Measurements from ENCODE around the gene SLC10A3.

SLC10A3 gene

DNA sequence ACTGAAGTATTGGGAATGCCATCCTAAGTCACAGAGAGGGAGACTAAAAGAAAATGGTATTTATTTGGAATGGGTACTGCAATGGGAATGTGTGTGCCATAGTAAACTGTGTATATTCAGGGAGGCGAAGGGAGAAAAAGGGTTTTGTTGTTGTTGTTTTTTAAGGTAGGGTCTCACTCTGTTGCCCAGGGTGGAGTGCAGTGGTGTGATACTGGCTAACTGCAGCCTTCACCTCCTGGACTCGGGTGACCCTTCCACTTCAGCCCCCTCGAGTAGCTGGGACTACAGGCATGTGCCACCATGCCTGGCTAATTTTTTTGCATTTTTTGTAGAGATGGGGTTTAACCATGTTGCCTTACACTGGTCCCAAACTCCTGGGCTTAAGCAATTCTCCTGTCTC is 4.3 kb upstream of the SLC10A3 start:
- H3K4me3 ChIP-seq (ENCODE audit: low read depth, low read length): no peak overlapping the region
- TF ChIP-seq, protein P1, sequence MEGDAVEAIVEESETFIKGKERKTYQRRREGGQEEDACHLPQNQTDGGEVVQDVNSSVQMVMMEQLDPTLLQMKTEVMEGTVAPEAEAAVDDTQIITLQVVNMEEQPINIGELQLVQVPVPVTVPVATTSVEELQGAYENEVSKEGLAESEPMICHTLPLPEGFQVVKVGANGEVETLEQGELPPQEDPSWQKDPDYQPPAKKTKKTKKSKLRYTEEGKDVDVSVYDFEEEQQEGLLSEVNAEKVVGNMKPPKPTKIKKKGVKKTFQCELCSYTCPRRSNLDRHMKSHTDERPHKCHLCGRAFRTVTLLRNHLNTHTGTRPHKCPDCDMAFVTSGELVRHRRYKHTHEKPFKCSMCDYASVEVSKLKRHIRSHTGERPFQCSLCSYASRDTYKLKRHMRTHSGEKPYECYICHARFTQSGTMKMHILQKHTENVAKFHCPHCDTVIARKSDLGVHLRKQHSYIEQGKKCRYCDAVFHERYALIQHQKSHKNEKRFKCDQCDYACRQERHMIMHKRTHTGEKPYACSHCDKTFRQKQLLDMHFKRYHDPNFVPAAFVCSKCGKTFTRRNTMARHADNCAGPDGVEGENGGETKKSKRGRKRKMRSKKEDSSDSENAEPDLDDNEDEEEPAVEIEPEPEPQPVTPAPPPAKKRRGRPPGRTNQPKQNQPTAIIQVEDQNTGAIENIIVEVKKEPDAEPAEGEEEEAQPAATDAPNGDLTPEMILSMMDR (IDR thresholded peaks at IDR 0.05; ENCODE audit: insufficient read depth, low read length, missing control alignments): no peak
- ChIA-PET CTCF (no interaction called here), POLR2A (no interaction called here)
- no peak for DNase-seq (ENCODE audit: low read depth, low spot score)

DNA sequence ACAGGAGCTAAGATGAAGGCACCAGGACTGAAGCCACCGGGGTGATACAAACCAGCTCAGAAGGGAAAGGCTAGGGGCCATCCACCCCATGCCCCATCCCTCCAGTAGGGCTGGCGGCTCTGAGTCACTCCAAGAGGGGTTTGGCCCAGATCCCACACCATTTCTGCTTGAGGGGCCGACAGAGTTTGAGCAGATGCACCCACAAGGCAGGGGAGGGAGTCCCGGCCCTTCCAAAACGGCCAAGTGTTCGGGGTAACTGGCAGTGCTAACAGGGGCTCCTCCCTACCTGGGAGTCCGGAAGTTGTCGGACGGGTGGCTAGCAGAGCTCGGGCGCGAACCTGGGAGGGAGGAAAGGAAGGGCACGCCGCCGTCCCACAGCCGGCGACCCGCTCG is 412 bp downstream of the SLC10A3 start:
- ChIA-PET POLR2A (interaction anchor here (0.7 to 1.3 kb wide), 8 partner anchors 12 to 92 kb away, joined by 3 to 7 read pairs (median 4); partner anchors contain the start of genes FAM3A and RPL10), CTCF (interaction anchor here (1.4 to 1.5 kb wide), 2 partner anchors 37 to 45 kb away, joined by 3 to 5 read pairs; no protein-coding TSS in a partner anchor)
- DNase-seq (ENCODE audit: low read depth, low spot score): no peak

DNA sequence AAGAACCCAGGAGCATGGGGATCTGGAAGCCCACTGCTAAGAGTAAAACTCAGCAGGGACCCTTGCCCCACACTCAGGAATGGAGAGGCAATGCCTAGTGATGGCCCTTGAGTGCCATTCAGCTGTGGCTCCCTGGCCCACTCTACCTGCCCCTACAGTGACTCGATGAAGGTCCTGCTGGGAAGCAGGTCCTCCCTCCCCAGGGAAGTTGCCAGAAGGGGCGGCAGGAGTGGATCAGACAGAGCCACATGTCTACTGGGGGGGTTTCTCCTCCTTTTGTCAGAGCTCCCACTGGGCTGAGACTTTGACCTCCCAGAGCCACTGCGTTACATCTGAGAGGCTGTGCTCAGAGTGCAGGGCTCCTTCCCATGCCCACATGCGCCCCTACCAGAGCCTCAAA is 1.2 kb downstream of the SLC10A3 start:
- TF ChIP-seq, protein P1 (IDR thresholded peaks at IDR 0.05; ENCODE audit: insufficient read depth, low read length, missing control alignments): no peak
- DNase-seq (ENCODE audit: low read depth, low spot score): no peak
- peak overlapping the region; percentile 61 for H3K4me3 ChIP-seq (ENCODE audit: low read depth, low read length)
- POLR2A ChIA-PET: no interaction called here
- CTCF ChIA-PET: interaction anchor here (1.4 kb wide), 1 partner anchor 46 kb away, joined by 3 read pairs; no protein-coding TSS in a partner anchor

More for the DNA sequence above, 412 bp downstream of the SLC10A3 start:
- TF ChIP-seq, protein P1 (IDR thresholded peaks at IDR 0.05; ENCODE audit: insufficient read depth, low read length, missing control alignments): no peak
- peak overlapping the region; percentile 61 for H3K4me3 ChIP-seq (ENCODE audit: low read depth, low read length)

DNA sequence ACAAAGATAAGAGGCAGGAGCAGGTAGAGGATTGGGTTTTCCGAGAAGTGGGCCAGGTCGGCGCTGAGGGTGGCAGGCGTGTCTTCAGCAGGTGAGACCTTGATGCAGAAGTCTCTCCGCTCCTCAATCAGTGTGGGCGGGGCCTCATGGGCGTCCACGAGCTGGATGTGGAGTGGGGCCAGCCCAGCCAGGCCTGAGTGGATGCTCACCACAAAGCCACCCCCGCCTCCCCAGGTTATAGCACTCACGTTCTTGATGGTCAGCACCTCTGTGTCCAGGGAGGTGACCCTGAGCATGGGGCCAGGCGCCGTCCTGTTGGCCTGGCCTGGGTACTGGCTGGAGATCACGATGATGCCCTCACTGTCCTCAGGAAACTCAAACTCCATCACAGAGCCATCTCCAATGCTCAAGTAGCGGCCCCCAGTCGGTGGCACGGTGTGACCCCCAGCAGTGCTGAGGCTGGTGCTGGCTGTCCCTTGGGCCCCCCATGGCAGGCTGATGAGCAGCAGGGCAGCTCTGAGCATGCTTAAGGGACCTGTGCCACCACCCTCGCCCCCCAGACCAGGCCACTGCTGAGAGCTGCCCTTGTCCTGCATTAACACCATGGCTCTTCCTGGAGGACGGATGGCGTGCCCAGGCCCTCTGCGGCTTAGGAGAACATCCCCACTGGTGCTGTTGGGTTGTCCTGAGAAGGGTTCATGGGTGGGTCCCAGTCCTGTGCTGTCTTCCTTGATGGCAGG is 1.9 kb downstream of the SLC10A3 start:
- DNase-seq (ENCODE audit: low read depth, low spot score): no peak
- no peak overlapping the region for H3K4me3 ChIP-seq (ENCODE audit: low read depth, low read length)
- TF ChIP-seq, protein P1 (IDR thresholded peaks at IDR 0.05; ENCODE audit: insufficient read depth, low read length, missing control alignments): no peak
- CTCF ChIA-PET: interaction anchor here (1.0 to 1.5 kb wide), 2 partner anchors 38 to 53 kb away, joined by 3 read pairs; no protein-coding TSS in a partner anchor
- POLR2A ChIA-PET: no interaction called here

DNA sequence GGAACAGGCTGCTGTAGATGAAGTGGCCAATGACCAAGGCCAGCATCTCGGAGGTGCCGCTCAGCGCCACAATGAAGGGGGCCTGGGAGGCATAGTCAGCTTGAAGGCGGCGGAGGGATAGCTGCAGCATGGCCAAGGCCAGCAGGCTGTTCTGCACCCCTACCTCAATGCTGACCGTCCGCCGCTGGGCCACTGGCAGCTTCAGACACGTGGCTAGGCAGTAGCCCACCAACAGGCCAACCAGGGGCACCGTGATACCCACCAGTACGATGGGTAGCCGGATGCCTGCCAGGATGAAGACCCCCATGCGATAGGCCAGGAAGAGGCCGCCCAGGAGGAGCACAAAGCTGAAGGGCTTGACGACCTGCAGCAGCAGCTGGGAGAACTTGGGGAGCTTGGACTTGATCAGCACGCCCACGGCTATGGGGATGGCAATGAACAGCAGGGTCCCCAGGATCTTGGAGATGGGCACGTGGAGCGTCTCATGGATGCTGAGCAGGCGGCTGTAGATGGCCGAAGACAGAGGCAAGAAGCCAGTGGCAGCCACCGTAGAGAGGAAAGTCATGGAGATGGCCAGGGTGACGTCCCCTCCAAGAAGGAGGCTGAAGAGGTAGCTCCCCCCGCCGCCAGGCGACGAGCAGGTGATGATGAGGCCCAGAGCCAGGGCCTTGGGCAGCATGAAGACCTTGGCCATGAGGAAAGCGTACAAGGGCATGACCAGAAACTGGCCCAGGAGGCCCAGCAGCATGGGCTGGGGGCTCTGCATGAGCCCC is 2.7 kb downstream of the SLC10A3 start:
- CTCF ChIA-PET: interaction anchor here (1.0 to 2.5 kb wide), 3 partner anchors 11 to 54 kb away, joined by 3 to 9 read pairs (median 3); no protein-coding TSS in a partner anchor
- DNase-seq (ENCODE audit: low read depth, low spot score): no peak
- no peak overlapping the region for H3K4me3 ChIP-seq (ENCODE audit: low read depth, low read length)
- TF ChIP-seq, protein P1 (IDR thresholded peaks at IDR 0.05; ENCODE audit: insufficient read depth, low read length, missing control alignments): no peak
- POLR2A ChIA-PET: interaction anchor here (0.9 kb wide), 1 partner anchor 9 kb away, joined by 3 read pairs; the partner anchor contains the start of gene LAGE3

All from AG04449 (cell line).